ENCODE results near the gene STXBP3.
A peak's percentile ranks its signal among the peaks of the same experiment; 100 is the strongest.
"Not testable (repeated sequence)": the region's sequence is repeated elsewhere in the genome, so short reads cannot be mapped to it uniquely, and the experiment has no call there.

STXBP3 gene
- 34.8 to 92.0 (median 66.5) reads per million in 17 experiments for total RNA-seq

GRCh38 chr1:108746382-108747170, at the start of gene STXBP3:
Gene STXBP3 (plus strand): TSS chr1:108746674. CDS start chr1:108746738, 64 bp downstream.
- peak; percentile 100 for DNase-seq

GRCh38 chr1:108699375-108700332, 46.8 kb upstream of the STXBP3 start:
- DNase-seq: peak; percentile 46 to 82 (median 64)

- no peak for DNase-seq
Measured at GRCh38 chr1:108701176-108701849, 45.2 kb upstream of the STXBP3 start.

GRCh38 chr1:108702109-108702508, 44.4 kb upstream of the STXBP3 start:
- not testable (repeated sequence) for DNase-seq

- DNase-seq: no peak
Measured at GRCh38 chr1:108703939-108704338, 42.5 kb upstream of the STXBP3 start.

GRCh38 chr1:108704496-108704895, 42.0 kb upstream of the STXBP3 start:
- DNase-seq: no peak

GRCh38 chr1:108706643-108707042, 39.8 kb upstream of the STXBP3 start:
- DNase-seq: no peak

- DNase-seq: peak; percentile 25 to 49 (median 44)
Measured at GRCh38 chr1:108708691-108709660, 37.5 kb upstream of the STXBP3 start.

- DNase-seq: no peak
Measured at GRCh38 chr1:108712606-108713150, 33.8 kb upstream of the STXBP3 start, which contains the start of gene FNDC7. Gene FNDC7 (plus strand): TSS chr1:108712908. CDS start chr1:108712934, 26 bp downstream.

- DNase-seq: no peak
Measured at GRCh38 chr1:108715932-108716331, 30.5 kb upstream of the STXBP3 start.

GRCh38 chr1:108716437-108717230, 29.8 kb upstream of the STXBP3 start:
- no peak for DNase-seq

GRCh38 chr1:108717774-108718316, 28.6 kb upstream of the STXBP3 start:
- no peak for DNase-seq

- DNase-seq: no peak
Measured at GRCh38 chr1:108718927-108719655, 27.4 kb upstream of the STXBP3 start.

GRCh38 chr1:108719656-108720435, 26.6 kb upstream of the STXBP3 start:
- peak in 2 of 4 experiments; percentile 7 to 26 for DNase-seq

- no peak for DNase-seq
Measured at GRCh38 chr1:108722292-108722691, 24.2 kb upstream of the STXBP3 start.

- no peak for DNase-seq
Measured at GRCh38 chr1:108725906-108726305, 20.6 kb upstream of the STXBP3 start.

GRCh38 chr1:108728327-108728923, 18.0 kb upstream of the STXBP3 start:
- DNase-seq: no peak

- DNase-seq: no peak
Measured at GRCh38 chr1:108729481-108729880, 17.0 kb upstream of the STXBP3 start.
